ENCODE measurements around the gene MORC4.

DNA sequence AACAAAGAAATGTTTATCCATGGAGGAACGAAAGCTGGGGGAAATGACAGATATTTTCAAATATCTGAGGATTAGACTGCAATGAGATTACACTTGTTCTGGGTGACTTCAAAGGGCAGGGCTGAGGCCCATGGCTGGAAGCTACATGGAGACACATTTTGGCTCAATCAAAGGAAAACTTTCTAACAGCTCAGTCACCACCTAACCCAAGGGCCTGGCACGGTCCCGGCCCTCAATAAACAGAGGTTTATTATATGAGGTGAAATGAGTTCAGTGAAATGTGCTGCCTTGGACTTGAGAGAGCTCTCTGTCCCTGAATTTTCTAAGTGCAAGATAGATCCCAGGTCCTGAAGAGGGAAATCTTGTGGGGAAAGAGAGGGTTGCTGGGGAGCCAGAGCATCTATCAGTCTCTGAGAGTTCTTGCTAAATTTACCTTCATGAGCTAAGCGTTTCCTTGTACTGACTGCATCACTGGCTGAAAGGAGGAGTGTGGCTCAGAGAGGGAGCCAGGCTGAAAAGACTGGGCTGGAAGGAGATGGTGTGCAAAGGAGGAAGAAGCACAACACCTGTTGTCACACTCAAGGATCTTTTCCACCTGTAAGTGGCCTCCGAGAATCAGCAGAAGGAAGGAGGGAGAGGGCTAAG lies 94.8 kb downstream of the MORC4 start:
- TF ChIP-seq, protein P1, sequence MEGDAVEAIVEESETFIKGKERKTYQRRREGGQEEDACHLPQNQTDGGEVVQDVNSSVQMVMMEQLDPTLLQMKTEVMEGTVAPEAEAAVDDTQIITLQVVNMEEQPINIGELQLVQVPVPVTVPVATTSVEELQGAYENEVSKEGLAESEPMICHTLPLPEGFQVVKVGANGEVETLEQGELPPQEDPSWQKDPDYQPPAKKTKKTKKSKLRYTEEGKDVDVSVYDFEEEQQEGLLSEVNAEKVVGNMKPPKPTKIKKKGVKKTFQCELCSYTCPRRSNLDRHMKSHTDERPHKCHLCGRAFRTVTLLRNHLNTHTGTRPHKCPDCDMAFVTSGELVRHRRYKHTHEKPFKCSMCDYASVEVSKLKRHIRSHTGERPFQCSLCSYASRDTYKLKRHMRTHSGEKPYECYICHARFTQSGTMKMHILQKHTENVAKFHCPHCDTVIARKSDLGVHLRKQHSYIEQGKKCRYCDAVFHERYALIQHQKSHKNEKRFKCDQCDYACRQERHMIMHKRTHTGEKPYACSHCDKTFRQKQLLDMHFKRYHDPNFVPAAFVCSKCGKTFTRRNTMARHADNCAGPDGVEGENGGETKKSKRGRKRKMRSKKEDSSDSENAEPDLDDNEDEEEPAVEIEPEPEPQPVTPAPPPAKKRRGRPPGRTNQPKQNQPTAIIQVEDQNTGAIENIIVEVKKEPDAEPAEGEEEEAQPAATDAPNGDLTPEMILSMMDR (IDR thresholded peaks at IDR 0.05): no peak
- no peak for TF ChIP-seq EP300 (IDR thresholded peaks at IDR 0.05)
- no peak for TF ChIP-seq POLR2A (IDR thresholded peaks at IDR 0.05)
